HG02970 (cell line): ENCODE data around the gene RASSF1.
"Not testable (repeated sequence)": the region's sequence is repeated elsewhere in the genome, so short reads cannot be mapped to it uniquely, and the experiment has no call there.

ENCODE experiments used
- ATAC-seq: cut with Tn5 transposase; IDR thresholded peaks from one replicate; pipeline ENCODE4 v1.9.1; 2021; ENCODE audit warnings: mild to moderate bottlenecking, moderate library complexity, moderate number of reproducible peaks; ENCODE audit not compliant: unreplicated experiment, low FRiP score

Gene RASSF1

DNA sequence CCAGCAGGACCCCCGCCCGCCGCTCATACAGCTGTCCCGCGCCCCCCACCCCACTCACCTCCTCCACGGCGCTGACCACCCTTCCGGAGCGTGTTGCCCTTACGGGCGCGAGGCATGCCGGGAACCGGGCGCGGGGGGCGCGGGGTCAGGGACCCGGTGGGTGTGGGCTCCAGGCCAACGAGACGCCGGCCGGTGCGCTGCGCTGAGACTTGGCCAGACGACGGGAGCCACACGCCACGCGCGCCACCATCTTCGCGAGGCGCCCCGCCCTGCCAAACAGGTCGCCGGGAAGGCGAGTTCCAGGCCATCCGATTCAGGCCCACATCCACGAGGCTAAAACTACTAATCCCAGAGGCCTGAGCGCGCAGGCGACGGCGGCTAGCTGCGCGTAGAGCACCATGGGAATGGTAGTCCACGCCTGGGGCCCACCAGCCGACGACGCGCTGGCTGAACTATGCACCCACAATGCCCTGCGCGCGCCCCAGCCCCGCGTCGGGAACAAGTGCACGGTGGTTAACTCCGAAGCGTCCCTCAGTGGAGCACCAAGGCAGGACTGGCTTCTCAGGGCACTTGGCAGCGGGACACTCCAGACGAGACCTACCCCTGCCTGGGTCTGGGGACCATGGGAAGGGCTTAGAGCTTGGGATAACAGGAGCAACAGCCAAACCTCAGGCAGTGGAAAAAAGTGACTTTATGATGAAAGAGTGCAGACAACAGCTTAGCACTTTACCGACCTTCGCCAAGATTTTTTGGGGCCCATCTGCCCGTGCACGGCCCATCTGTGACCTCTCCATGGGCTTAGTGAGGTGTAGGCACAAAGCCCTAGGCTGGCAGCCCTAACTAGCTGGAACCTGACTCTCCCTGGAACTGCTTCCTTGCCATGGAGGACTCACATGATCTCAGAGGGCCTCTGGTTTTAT lies 48.2 kb downstream of the RASSF1 start, which contains the start of gene IFRD2:
Gene IFRD2 (minus strand): TSS at position 271 of the 920 bp plus-strand sequence. CDS start 155 bp downstream, at position 116.
- ATAC-seq, result peak; percentile 92

DNA sequence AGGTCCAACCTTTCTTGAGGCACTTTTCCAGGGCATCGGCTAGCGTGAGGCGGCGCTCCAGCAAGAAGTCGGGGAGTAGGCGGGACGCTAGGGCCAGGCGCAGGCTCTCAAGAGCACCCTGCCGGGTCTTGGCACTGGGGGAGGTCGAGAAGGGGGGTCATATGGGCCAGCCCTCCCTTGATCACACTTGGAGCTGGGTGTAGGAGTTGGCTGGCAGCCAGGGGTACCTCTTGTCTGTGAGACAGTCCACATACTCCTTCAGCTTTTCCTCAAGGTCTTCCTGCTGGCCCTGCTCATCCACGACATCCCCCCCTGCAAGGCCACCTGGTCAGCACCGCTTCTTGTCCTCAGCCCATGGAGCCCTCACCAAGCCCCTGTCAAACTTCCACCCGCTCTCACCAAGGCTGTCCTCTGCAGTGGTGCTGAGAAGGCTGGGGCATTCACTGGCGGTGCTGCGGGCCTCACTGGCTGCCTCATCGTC lies 50.4 kb downstream of the RASSF1 start:
- ATAC-seq, result no peak

DNA sequence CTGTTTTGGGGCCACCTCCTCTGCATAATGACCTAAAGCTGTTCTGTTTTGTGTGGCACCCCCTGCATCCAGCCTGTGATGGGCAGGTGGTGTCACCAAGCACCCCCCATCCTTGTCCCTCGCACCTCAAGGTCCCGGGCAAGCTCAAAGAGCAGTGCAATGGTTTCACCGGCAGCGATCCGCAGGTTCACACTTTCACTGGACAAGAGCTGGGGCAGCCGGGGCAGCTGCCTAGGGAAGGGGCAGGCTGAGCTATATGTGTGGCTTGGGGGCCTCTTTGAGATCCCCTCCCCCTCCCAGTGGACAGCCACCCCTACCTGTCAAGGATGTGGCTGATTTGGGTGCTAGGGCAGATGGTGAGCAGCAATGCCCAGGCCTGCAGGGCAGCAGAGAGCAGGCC lies 51.5 kb downstream of the RASSF1 start:
- ATAC-seq, result no peak

DNA sequence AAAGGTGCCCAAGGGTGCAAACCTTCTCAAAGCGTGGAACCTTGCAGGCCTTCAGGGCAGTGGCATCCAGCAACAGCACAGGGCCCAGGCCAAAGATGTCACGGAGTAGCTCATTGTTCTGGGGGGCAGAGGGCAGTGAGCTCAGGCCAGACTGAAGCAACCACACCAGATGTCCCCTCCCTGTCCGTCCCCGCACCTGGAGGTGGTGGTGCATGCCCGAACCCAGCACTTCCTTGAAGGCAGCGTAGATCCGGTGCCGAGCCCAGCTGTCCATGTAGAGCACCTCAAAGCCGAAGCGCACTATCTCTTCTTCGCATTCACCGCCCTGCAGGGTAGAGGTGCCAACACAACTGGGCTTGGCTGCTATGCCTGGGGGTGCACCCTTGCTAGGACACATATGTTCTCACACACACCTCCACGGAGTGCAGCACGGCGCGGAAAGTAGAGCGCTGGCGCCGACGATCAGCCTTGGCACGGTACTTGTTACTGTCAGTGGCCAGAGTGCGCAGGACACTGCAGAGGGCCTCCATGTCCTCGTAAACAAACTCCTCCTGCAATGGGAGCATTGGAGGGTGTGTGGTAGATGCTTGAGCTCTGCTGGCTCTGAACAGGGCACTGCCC lies 52.1 kb downstream of the RASSF1 start:
- ATAC-seq, result no peak

DNA sequence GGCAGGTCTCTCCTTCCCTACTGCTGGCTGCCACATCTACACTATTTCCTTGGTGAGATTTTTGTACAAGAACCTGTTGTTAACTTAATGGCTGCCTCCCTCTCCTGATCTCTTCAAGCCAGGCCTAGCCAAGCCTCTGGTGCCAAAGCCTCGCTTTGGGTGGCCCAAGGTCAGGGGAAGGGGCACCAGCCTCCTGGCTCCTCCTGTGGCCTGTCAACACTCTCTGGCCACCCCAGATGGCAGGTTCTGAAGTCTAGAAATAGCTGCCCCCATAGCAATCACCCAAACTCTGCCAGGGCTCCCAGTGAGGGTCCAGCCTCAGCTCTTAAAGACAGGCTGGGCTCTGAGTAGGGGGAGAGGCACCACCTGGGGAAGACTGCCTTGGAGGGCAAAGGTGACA lies 53.4 kb downstream of the RASSF1 start:
- no peak for ATAC-seq

DNA sequence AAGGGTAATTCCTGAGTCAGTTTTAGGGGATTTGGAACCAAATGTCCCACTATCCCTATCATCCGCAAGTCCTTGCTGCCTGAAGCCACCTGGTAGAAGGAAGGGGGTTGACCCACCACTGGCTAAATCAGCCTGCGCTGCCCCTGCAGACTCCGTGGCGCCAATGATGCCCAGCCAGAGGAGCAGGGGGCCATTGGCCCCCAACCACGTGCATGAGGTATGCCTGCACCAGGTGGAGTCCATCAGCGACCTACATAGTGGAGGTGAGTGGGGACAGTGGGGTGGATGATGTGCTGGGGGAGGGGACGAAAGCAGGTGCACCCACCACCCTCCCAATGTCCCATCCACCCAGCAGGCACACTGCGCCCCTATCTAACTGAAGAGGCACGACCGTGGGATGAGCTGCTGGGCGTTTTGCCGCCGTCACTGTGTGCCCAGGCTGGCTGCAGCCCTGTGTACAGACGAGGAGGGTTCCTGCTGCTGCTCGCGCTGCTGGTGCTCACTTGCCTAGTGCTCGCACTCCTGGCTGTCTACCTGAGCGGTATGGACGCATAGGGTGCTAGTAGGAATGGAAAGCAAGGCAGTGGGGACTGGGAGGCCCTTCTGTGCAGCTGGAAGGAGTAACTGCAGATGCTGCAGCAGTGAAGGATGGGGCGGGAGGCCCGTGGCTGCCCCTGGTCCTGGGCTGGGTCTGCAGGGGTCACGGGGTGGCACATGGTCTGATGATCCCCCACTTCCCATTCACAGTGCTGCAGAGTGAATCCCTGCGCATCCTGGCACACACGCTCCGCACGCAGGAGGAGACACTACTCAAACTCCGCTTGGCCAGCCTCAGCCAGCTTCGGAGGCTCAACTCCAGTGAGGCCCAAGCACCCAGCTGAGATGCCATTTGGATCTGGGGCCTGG lies 54.1 kb downstream of the RASSF1 start:
- ATAC-seq, result no peak

DNA sequence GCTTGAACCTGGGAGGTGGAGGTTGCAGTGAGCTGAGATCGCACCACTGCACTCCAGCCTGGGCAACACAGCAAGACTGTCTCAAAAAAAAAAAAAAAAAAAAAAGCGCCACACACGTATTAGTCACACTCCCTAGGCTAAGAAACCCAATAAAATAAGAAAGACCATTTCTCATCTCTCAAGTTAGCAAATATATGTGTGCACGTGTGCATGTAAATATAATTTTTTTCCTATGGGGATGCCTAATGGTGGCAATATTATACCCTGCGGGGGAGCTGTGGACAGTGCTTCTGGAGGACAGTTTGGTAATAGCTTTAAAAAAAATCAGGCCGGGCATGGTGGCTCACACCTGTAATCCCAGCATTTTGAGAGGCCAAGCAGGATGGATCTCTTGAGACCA lies 56.5 kb downstream of the RASSF1 start:
- ATAC-seq, result not testable (repeated sequence)
